ENCODE measurements around the gene LYPD6B.
"Not testable (repeated sequence)": the region's sequence is repeated elsewhere in the genome, so short reads cannot be mapped to it uniquely, and the experiment has no call there.

The LYPD6B gene

DNA sequence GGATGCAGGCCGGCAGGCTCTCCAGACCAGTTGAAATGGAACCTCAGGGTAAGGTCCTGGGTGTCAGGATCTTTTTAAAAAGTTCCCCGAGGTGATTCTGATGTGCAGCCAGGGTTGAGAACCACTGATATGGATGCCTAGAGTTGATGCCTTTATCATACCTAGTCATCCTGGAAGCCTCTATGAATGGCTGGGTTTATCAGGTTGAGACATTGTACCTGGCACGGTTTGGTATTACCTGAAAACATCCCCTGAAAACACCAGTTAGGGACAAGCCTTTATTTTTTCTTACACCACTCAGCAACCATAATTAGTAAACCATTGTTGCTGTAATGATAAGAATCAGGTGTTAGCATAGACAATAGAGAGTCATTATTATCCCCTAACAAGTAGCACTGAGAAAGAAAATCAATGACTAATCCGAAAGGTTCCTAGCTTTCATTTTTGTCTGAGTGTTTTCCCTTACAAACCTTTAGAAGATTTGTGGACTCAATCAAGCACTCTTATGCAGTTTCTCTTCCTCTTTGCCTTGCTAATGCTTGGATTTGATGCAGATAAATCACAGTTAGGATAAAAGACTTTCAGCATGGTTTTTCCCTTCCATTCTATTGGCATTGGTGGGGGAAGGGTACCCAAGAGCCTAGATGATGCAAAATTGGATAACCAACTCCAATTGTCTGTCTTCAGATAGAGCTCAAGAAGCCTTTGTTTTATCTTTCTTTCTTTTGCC is 175.4 kb downstream of the LYPD6B start:
- no peak for DNase-seq (ENCODE audit: low spot score)

- DNase-seq (ENCODE audit: low spot score), result no peak
Measured at GRCh38 chr2:149218497-149218896, 180.0 kb downstream of the LYPD6B start.

DNA sequence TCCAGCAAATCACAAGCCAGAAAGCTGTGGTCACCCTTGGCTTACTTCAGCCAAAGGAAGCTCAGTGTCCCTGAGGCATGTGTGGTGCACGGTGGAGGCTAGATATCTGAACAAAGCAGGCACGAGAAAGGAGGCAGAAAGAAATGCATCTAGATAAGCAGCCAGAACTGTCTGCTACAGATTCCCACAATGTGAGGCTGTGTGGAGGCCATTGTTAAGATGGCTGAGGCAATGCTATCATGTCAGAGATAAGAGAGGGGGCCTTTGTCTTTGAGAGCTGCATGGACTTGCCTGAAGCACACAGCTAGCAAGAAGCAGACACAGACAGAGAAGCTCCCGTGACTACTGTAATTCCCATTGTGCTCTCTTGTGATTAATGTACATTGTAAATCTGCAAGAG is 181.4 kb downstream of the LYPD6B start:
- DNase-seq (ENCODE audit: low spot score), result peak; percentile 60

DNA sequence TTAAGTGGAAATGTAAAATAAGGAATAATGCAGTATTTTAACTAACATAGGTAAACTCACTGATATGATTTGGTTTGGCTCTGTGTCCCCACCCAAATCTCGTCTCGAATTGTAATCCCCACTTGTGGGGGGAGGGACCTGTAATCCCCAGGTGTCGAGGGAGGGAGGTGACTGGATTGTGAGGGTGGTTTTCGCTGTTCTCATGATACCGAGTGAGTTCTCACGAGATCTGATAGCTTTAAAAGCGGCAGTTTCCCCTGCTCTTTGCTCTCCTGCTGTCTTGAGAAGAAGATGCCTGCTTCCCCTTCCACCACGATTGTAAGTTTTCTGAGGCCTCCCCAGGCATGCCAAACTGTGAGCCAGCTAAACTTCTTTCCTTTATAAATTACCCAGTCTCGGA is 182.5 kb downstream of the LYPD6B start:
- no peak for DNase-seq (ENCODE audit: low spot score)

- DNase-seq (ENCODE audit: low spot score), result no peak
Measured at GRCh38 chr2:149221898-149222297, 183.4 kb downstream of the LYPD6B start.

- DNase-seq (ENCODE audit: low spot score), result no peak
Measured at GRCh38 chr2:149223472-149224095, 185.1 kb downstream of the LYPD6B start.

DNA sequence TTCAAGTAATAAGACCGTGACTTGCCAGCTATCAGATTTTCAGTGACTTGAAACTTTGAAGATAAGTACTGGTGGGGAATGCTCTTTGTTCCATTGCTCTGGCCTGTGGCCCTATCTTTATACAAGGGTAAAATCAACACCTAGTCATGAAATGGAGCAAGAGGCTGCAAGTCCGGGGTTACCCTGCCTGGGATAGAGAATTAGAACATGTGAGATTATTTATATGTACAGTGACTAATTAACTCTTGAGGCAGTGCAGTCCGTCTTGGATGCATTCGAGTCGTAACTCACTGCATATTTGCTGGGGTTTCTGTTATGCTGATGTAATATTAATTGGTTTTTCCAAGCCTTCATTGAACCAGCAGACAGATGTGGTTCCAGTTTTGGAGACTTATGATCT is 186.0 kb downstream of the LYPD6B start:
- DNase-seq (ENCODE audit: low spot score), result no peak

DNA sequence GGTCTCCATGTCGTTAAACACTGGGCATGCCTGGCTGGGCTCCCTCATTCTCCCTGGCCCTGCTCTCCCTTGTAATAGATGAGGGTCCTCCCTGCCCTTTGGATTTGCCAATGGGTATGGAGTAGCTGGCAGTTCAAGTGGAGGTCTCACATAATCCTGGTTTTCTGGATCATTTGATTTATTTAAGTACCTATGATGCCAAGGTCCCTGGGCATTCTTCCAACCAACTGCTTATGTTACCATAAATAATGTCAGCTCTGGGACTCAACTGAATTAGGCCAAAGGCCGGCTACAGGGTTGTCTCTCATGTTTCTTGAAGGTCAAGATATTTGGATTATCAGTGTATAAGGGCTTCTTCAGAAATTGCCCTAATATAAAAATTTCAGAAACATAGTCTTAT is 186.9 kb downstream of the LYPD6B start:
- DNase-seq (ENCODE audit: low spot score), result no peak

DNA sequence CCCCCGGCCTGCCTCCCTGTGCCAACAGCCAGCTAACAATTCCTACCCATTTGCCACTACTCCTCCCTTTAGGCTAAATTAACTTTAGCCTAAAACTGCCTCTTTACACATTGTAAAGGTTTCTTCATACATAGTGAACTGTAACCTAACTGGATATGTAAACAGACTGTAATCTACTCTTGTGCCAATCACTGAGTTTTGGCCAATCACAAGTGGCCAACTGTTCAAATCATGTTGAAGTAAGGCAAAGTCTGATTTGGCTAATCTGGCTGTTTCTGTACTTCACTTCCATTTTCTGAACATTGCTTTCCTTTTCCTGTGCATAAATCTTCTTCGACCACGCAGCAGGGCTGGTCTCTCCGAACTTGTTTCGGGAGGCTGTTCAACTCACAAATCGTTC is 188.3 kb downstream of the LYPD6B start:
- DNase-seq (ENCODE audit: low spot score), result no peak

DNA sequence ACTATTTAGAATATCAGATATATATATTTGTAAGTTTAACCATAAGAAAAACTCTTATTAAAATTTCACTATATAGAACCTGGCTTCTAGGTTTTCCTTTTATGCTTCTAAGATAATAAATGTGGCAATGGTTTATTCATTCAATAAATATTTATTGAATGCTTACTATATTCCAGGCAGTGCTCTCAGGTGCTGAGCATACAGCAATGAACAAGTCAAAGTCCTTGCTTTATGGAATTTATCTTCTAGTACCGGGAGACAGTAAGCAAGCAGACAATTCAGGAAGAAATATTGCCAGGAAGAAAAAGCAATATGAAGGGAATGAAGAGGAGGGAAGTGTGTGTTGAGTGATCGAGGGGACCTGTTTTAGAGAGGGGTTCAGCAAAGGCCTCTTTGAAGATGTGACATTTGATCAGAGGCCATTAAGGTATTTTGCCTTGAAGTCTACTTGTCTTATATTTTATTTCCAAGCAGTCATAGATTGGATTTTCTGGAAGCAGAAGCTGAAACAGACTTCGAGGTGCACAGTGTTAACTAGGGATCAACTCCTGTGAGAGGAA is 197.4 kb downstream of the LYPD6B start:
- no peak for DNase-seq (ENCODE audit: low spot score)

- DNase-seq (ENCODE audit: low spot score), result no peak
Measured at GRCh38 chr2:149236410-149236809, 197.9 kb downstream of the LYPD6B start.

GRCh38 chr2:149246186-149246585 is 207.7 kb downstream of the LYPD6B start:
- no peak for DNase-seq (ENCODE audit: low spot score)

- not testable (repeated sequence) for DNase-seq (ENCODE audit: low spot score)
Measured at GRCh38 chr2:149251436-149251835, 212.9 kb downstream of the LYPD6B start.

DNA sequence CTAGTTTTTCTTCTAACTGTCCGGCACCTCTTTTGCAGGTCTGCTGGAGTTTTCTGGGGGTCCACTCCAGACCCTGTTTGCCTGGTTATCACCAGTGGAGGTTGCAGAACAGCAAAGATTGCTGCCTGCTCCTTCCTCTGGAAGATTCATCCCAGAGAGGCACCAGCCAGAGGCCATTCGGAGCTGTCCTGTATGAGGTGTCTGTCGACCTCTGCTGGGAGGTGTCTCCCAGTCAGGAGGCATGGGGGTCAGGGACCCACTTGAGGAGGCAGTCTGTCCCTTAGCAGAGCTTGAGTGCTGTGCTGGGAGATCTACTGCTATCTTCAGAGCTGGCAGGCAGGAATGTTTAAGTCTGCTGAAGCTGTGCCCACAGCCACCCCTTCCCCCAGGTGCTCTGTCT is 218.4 kb downstream of the LYPD6B start:
- not testable (repeated sequence) for DNase-seq (ENCODE audit: low spot score)

DNA sequence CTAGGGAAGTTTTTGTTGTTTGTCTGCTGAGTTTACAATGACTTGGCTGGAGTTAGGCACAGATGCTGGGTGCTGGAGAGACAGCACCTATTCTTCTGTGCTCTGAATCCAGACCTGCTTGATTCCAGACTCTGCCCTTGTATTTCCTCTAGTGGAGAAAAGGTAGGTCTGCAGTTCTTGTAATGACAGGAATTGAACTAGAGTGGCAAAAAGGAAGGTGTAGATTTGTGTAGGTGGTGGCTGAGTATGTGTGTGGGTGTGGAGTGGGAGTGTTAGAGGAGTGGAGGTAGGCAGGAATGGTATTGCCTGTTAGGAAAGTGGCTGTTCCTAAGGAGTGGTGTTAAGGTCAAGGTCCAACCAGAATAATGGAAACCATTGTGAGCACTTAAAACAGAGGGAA is 220.0 kb downstream of the LYPD6B start:
- no peak for DNase-seq (ENCODE audit: low spot score)

- DNase-seq (ENCODE audit: low spot score), result no peak
Measured at GRCh38 chr2:149259136-149259535, 220.6 kb downstream of the LYPD6B start.

GRCh38 chr2:149261692-149262091 is 223.2 kb downstream of the LYPD6B start:
- DNase-seq (ENCODE audit: low spot score), result no peak
